Measurements from ENCODE around the gene FAM13C.
A peak's percentile ranks its signal among the peaks of the same experiment; 100 is the strongest.
"Not testable (repeated sequence)": the region's sequence is repeated elsewhere in the genome, so short reads cannot be mapped to it uniquely, and the experiment has no call there.

Gene FAM13C

DNA sequence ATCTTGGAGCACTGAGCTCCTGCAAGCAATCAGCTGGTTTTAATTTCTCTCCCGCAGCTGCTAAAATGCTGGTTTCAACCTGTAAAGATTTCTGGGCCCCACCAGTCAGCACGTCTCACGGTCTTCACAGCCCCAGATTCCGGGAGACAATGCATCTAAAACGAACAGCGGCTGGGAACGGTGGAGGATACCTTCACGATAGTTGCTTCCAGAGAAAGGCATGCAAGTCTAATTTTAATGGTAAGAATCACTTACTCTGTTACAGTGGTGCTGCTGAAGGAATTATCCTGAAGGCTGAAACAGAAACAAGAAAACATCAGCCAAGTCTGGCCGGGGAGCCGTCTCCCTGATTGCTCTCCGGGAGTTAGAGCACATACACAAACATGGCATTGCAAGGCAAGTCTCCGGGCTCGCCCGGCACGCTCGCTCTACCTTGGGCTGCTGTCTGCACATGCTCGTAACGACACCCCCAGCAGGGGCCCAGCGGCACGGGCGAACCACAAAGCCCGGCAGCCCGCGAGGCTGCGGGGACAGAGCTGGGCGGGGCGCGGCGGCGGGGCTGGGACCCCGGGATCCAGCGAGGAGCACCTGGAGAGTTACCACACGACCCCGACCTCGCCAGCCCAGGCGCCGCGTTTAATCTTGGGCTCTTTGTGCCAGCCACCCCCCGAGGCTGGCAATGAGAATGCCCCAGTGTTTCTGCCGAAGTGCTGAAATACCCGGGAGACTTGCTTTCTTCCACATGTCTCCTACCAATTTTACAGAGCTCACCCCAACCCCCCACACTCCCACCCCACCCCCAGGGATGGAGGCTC lies at the start of gene FAM13C:
Gene FAM13C, minus strand, starts transcription at position 406 of the 815 bp plus-strand sequence. Its CDS starts 89 bp downstream, at position 317.
- Histone ChIP-seq H3K4me3 (peak within 1 kb of the TSS; percentile 80), H3K27ac (peak within 1 kb of the TSS; percentile 89)
- DNase-seq (ENCODE audit: low spot score), result peak; percentile 86
- TF ChIP-seq, protein P1, sequence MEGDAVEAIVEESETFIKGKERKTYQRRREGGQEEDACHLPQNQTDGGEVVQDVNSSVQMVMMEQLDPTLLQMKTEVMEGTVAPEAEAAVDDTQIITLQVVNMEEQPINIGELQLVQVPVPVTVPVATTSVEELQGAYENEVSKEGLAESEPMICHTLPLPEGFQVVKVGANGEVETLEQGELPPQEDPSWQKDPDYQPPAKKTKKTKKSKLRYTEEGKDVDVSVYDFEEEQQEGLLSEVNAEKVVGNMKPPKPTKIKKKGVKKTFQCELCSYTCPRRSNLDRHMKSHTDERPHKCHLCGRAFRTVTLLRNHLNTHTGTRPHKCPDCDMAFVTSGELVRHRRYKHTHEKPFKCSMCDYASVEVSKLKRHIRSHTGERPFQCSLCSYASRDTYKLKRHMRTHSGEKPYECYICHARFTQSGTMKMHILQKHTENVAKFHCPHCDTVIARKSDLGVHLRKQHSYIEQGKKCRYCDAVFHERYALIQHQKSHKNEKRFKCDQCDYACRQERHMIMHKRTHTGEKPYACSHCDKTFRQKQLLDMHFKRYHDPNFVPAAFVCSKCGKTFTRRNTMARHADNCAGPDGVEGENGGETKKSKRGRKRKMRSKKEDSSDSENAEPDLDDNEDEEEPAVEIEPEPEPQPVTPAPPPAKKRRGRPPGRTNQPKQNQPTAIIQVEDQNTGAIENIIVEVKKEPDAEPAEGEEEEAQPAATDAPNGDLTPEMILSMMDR (IDR thresholded peaks at IDR 0.05), result no peak

- Histone ChIP-seq H3K27ac (no peak overlapping the region), H3K4me3 (no peak overlapping the region)
- DNase-seq (ENCODE audit: low spot score), result no peak
- TF ChIP-seq, protein P1 (IDR thresholded peaks at IDR 0.05), result no peak
Observed at GRCh38 chr10:59405235-59405634, 42.9 kb upstream of the FAM13C start.

GRCh38 chr10:59400214-59400613 lies 37.9 kb upstream of the FAM13C start:
- no peak for DNase-seq (ENCODE audit: low spot score)
- no peak overlapping the region for H3K4me3 ChIP-seq
- H3K27ac ChIP-seq, result no peak overlapping the region
- TF ChIP-seq, protein P1 (IDR thresholded peaks at IDR 0.05), result no peak

DNA sequence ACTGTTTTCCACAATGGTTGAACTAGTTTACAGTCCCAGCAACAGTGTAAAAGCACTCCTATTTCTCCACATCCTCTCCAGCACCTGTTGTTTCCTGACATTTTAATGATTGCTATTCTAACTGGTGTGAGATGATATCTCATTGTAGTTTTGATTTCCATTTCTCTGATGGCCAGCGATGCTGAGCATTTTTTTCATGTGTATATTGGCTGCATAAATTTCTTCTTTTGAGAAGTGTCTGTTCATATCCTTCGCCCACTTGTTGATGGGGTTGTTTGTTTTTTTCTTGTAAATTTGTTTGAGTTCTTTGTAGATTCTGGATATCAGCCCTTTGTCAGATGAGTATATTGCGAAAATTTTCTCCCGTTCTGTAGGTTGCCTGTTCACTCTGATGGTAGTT lies 37.0 kb upstream of the FAM13C start:
- not testable (repeated sequence) for DNase-seq (ENCODE audit: low spot score); H3K27ac ChIP-seq; H3K4me3 ChIP-seq

DNA sequence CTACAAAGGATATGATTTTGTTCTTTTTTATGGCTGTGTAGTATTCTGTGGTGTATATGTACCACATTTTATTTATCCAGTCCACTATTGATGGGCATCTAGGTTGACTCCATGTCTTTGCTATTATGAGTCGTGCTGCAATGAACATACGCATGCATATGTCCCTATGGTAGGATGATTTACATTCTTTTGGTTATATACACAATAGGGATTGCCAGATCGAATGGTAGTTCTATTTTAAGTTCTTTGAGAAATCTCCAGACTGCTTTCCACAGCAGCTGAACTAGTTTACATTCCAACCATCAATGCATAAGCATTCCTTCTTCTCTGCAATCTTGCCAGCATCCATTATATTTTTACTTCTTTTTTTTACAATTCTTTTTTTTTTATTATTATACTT lies 35.6 kb upstream of the FAM13C start:
- TF ChIP-seq, protein P1 (IDR thresholded peaks at IDR 0.05), result no peak
- H3K27ac ChIP-seq, result no peak overlapping the region
- no peak for DNase-seq (ENCODE audit: low spot score)
- H3K4me3 ChIP-seq, result no peak overlapping the region

DNA sequence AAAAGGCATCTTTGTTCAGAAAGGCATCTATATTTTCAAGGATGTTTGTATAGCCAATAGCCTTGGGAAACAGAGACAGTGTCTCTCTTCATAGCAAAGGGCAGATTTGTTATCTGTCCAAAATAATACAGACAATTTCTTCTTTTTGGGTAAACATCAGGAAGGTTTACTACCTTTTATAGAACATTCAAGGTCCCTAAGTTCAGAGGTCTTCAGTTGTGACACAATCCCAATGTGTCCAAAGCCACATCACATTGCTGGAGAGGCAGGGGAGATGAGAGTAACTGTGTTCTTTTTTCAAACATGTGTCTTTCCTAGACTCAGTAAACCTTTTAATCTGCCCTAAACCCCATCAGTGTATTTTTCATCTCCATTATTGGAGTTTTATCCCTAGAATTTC lies 33.6 kb upstream of the FAM13C start:
- Histone ChIP-seq H3K4me3 (no peak overlapping the region), H3K27ac (no peak overlapping the region)
- TF ChIP-seq, protein P1 (IDR thresholded peaks at IDR 0.05), result no peak
- DNase-seq (ENCODE audit: low spot score), result no peak

DNA sequence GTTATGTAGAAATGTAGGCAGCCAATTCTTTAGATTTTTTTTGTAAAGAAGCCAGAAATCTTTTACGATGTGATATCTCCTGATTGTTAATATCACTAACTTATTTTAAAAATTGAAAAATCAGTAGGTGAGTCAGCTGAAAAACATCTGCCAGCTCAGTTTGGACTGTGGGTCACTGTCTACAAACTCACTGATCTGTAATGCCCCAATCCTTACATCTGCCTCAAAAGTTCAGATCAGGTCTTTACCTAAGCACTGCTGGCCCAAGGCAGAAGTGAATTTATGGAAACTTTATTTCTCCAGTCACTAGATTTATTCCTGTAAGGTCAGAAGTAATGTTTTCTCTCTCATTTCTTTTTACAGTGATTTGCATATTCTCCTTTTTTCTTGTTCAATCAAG lies 31.0 kb upstream of the FAM13C start:
- H3K4me3 ChIP-seq, result no peak overlapping the region
- TF ChIP-seq, protein P1 (IDR thresholded peaks at IDR 0.05), result no peak
- H3K27ac ChIP-seq, result no peak overlapping the region
- DNase-seq (ENCODE audit: low spot score), result no peak
